ENCODE data around the gene SEMA6D.

Gene SEMA6D

GRCh38 chr15:47788685-47789084 is 71.4 kb downstream of the SEMA6D start:
- DNase-seq (ENCODE audit: low read depth): no peak

- no peak for DNase-seq (ENCODE audit: low read depth)
Measured at GRCh38 chr15:47791161-47791560, 73.9 kb downstream of the SEMA6D start.

DNA sequence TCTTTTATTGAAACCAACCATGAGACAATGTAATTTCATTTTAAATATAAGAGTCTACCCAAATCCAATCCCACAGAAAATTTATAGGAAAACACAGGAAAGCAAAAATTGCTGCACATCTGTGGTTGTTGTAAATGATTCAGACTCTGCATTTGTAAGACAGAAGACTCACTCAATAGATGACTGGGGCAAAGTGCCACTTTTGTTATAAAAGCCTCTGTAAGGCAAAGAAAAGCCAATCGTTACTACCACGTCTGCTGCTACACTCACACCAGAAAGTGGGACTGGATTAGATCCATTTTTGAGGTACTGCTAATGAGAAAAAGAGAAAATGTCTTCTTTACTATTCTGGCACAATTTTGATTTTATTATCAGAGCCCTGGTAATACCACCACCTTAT is 74.9 kb downstream of the SEMA6D start:
- no peak for DNase-seq (ENCODE audit: low read depth)

DNA sequence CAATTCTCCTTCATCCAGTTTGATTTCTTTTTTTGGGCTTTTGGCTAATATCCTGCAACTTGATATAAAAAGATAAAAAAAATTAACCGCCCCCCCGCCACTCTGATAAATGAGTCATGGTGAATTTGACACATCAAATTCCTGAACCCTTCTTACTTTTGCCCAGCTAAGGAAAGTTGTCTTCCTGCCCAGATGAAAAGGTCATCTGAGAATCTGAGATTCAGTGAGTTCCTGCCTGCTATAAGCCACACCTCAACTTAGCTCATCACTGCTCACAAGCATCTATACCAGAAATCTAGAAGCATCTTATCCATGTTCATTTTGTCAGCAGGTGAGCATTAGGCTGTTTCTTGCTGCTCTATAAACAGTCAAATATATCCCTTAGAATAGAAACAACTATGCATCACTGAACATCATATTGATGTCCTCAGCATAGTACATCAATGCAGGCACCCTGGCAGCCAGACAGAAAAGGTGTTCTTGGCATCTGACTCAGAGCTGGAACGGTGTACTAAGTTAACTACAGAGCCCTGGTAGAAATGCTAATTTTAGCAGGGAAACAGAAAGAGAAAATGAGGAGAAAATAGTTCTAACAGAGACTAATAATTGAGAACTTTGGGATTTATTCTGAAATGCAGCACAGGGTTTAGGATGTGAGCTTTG is 77.1 kb downstream of the SEMA6D start:
- DNase-seq (ENCODE audit: low read depth): no peak

DNA sequence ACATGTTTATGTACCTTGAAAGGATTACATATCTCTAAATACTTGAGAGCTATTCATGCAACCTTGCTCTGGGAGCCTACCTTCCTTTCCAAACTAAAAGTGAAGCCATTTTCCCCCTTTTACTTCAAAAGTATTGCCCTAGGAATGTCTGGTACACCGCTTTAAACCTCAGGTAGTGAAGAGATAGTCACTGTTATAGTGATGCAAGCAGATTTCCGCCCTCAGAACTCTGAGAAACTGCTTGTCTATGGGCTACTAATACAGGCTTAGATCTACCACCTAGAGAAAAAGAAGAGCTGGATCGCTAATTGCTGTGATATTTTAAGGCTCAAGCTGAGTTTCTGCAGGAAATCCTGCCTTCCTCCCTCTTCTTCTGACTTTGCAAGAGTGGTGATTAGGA is 78.6 kb downstream of the SEMA6D start:
- no peak for DNase-seq (ENCODE audit: low read depth)

GRCh38 chr15:47796339-47796738 is 79.0 kb downstream of the SEMA6D start:
- DNase-seq (ENCODE audit: low read depth): no peak

DNA sequence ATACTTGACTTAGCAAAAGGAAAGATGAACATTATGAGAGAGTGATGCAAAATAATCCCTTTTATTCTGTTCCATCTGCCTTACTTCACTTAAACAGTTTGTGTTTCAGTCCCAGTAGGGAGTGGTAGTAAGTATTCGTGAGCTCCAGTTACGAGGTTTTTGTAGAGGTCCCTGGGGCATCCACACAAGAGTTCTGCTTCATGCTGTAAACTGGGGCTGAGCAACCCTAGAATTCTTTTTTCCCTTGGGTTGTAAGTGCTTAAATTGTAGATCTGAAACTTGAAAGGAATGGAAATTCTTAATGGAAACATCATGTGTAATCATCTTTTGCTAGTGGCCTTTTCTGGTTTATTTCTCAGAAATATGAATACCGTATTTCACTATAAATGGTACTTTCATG is 79.5 kb downstream of the SEMA6D start:
- DNase-seq (ENCODE audit: low read depth): no peak

GRCh38 chr15:47801522-47801921 is 84.2 kb downstream of the SEMA6D start:
- no peak for DNase-seq (ENCODE audit: low read depth)

- no peak for DNase-seq (ENCODE audit: low read depth)
Measured at GRCh38 chr15:47802216-47802615, 84.9 kb downstream of the SEMA6D start.

DNA sequence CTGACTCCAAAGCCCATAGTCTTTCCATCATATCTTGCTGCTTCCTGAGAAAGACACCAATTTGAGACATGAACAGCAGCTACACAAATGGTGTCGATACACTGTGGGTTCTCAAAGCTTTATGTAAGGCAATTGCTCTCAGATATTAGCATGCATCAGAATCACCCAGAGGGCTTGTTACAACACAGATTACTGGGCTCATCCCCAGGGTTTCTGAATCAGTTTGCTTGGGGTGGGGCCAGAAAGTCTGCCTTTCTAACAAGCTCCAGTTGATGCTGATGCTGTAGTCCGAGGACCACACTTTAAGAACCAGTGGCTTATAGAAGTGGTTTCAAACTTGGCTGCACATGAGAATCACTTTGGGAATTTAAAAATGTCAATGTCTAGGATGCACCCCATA is 86.5 kb downstream of the SEMA6D start:
- no peak for DNase-seq (ENCODE audit: low read depth)

DNA sequence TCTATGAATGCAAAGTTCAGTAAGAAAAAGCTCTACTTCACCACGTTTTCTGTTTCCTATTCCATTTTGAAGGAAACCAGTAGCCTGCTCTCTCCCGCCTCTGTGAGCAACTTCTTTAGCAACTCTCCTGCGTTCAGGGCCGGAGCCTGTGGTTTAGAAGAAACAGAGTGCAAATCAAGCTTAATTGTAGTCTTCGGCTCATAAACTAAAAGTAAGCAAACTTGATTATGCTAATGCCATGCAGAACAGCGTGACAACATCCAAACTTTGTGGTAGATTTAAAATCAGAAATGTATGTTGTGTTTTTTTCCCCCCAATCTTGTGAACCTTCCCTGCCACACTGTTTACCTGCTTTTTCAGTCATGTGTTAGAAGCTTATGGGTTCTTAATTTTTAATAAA is 87.4 kb downstream of the SEMA6D start:
- DNase-seq (ENCODE audit: low read depth): no peak

GRCh38 chr15:47806008-47806407 is 88.7 kb downstream of the SEMA6D start:
- DNase-seq (ENCODE audit: low read depth): no peak

DNA sequence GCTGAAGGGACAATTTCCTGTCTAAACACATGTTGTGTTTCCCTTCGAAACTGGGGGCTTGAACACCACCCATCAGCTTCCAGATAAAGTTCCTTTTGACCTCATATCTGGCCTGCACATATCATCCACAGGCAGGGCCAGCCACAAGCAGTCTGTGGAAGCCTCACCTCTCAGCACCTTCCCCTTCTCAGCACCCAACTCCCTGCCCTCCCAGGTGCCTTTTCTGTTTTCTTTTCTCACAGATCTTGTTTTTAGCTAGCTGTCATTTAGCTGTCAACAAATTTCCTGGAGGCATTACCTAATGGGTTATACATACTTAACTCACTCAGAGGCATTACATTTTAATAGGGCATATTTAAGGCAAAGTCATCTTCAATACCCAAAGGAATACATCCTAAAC is 93.9 kb downstream of the SEMA6D start:
- no peak for DNase-seq (ENCODE audit: low read depth)

DNA sequence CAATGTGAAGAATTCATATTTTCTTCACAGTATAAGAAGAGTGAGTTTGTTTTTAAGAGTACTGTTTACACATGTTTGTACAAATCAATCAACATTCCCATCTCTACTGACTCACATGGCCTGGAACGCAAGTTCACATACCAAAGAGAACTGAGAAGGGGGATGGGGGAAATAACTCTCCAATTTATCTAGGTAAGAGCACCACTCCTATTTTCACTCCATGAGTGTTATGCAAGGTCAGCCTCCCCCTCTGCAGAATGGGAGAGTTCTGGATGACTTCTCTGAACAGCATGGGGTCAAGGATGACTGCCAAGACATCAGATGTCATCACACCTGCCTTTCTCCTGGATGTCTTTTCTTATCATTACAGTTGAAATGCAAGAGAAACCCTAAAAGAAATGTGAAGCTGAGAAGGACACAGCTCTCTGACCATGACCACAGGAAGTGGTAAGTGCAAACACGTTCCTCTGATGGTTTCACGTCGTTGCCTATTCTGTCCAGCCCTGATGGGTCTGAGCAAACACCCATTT is 95.2 kb downstream of the SEMA6D start:
- no peak for DNase-seq (ENCODE audit: low read depth)

DNA sequence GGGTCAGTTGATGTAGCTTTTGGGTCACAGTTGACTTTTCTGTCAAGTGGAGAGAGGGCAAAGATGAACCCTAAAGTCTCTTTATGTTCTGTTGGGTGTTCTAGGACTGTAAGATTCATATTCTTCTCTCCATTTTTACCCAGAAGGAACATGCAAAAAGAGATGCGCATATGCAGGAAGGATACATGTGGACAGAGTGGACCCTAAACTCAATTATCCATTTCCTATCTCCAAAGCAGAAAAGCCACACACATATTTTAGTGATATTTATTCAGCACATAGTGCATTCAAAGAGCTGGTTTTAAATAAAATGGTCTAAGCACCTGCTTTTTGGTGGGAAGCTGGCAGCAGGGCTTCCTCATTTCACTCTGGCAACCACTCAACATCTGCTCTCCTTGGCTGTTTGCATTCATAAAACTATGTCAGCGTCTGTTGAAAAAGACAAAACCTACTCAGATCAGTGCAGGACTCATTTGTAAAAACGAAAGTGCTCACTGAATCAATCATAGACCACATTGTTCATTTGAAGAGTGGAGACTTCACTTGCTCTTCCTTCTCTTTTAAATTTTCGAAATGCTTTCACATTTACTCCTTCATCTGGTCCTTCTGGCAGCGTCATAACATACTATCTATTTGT is 96.6 kb downstream of the SEMA6D start:
- DNase-seq (ENCODE audit: low read depth): no peak

DNA sequence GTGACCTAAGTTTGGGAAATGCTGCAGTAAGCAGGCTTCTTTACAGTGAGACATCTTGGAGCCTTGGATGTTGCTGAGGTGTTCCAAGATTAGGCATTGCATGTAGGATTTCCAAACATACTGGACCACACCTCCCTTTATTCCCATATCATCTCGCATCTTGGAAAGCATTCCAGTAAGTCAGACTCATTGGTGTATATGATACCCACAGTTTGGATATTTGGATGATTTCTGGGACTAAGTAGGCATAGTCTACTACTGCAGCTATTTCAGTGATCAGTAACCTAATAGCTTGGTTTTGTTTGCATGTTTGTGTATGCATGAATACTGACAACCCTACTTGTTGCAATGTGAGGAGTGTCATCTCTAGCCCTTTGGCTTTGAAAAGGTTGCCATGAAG is 97.3 kb downstream of the SEMA6D start:
- no peak for DNase-seq (ENCODE audit: low read depth)

- DNase-seq (ENCODE audit: low read depth): no peak
Measured at GRCh38 chr15:47817969-47818548, 100.8 kb downstream of the SEMA6D start.

GRCh38 chr15:47819158-47819557 is 101.9 kb downstream of the SEMA6D start:
- DNase-seq (ENCODE audit: low read depth): no peak

DNA sequence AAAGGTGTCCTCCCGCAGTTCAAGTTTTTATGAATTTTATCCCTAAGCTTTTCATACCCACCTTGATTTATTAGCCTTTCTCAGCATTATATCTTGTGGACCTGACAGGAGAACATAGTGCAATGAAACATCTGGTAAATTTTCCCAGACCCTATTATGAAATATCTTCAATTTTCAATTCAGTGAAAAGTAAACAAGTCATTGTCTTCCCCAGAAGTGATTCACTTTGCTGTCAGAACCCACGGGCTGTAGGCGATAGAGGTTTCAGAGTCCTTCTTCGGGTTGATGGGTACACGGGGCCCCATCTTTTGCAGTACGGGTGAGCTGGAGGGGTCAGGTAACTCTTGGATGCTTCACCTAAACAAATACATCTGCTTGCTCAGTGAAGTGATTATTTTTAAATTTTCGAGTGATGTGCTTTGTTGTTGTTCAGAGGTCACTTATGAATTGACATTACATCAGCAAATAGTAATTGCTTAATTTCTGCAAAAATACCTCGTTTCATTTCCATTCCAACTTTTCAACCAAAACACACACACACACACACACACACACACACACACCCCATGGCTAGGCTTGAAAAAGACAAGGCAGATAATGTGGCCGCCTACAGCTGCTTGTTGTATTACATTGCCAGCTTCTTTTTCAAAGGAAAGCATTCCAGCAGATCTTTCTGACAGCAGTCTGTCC is 102.9 kb downstream of the SEMA6D start:
- DNase-seq (ENCODE audit: low read depth): no peak

DNA sequence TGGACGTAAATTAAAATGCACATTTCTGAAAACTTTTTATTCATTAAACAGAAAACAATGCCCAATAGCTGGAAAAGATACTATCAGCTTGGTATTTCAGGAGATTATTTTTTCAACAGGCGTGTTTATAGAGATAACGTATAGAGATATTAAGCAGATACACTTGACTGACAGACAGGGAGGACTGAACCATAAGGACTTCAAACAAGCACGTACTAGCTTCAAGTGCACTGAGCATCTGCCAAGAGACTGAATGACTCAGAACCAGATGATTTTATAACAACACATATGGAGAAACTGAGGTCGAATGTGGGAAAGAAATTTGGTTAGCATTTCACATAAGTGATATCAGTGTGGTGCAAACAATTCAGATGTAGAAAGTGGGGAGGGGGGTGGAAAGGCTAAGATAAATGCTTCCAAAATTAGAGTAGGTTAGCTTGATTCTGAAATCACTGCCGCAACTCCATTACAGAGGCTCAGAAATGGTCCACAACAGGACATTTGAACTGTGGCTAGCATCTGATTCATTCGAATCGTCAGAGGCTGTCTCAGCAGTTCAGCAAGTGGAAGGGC is 103.5 kb downstream of the SEMA6D start:
- no peak for DNase-seq (ENCODE audit: low read depth)

GRCh38 chr15:47822048-47822447 is 104.7 kb downstream of the SEMA6D start:
- no peak for DNase-seq (ENCODE audit: low read depth)
